MM.1S (cell line): Measurements from ENCODE around the gene CLSTN1.

Experiments used
- DNase-seq: peaks from one replicate; pipeline ENCODE4 v3.0.0-alpha.2; 2015
- H2AFZ ChIP-seq: fragments of 300-600 bp; sonication (generic); 2 replicates; pipeline ENCODE4 v1.6.0; 2016; ENCODE audit warnings: antibody characterized with exemption, low read length
- H3F3A ChIP-seq: fragments of 300-600 bp; sonication (generic); 2 replicates; pipeline ENCODE4 v1.6.1; 2016; ENCODE audit warnings: mild to moderate bottlenecking, antibody characterized with exemption, low read length, moderate library complexity, mixed read lengths; ENCODE audit not compliant: insufficient read depth
- H3K27ac ChIP-seq: fragments of 300-600 bp; sonication (generic); 2 replicates; pipeline ENCODE4 v1.5.1; 2016; ENCODE audit warnings: mild to moderate bottlenecking, low read length
- H3K27me3 ChIP-seq: fragments of 300-600 bp; sonication (generic); replicated peaks from 2 replicates; pipeline ENCODE4 v1.6.0; 2016; ENCODE audit warnings: low read length; ENCODE audit not compliant: insufficient read depth
- H3K36me3 ChIP-seq: fragments of 300-600 bp; sonication (generic); replicated peaks from 2 replicates; pipeline ENCODE4 v1.6.1; 2016; ENCODE audit warnings: mild to moderate bottlenecking, low read length, mixed read lengths; ENCODE audit not compliant: insufficient read depth
- H3K4me1 ChIP-seq: fragments of 300-600 bp; sonication (generic); 2 replicates; pipeline ENCODE4 v1.6.1; 2016; ENCODE audit warnings: low read length, mixed read lengths
- H3K4me2 ChIP-seq: fragments of 300-600 bp; sonication (generic); 2 replicates; pipeline ENCODE4 v1.6.0; 2016; ENCODE audit warnings: low read depth, low read length
- H3K4me3 ChIP-seq: fragments of 300-600 bp; sonication (generic); 2 replicates; pipeline ENCODE4 v1.5.1; 2016; ENCODE audit warnings: low read length, mixed read lengths
- H3K79me2 ChIP-seq: fragments of 300-600 bp; sonication (generic); 2 replicates; pipeline ENCODE4 v1.6.1; 2016; ENCODE audit warnings: mixed run types, low read length, mixed read lengths
- H3K9ac ChIP-seq: fragments of 300-600 bp; sonication (generic); 2 replicates; pipeline ENCODE4 v1.6.1; 2016; ENCODE audit warnings: low read length, mixed read lengths
- H3K9me2 ChIP-seq: fragments of 300-600 bp; sonication (generic); replicated peaks from 2 replicates; pipeline ENCODE4 v1.6.1; 2016; ENCODE audit warnings: mild to moderate bottlenecking, low read length, mixed read lengths; ENCODE audit not compliant: insufficient read depth
- H3K9me3 ChIP-seq: fragments of 300-600 bp; sonication (generic); replicated peaks from 2 replicates; pipeline ENCODE4 v1.6.1; 2016; ENCODE audit warnings: mild to moderate bottlenecking, low read length, mixed read lengths; ENCODE audit not compliant: insufficient read depth
- H4K20me1 ChIP-seq: fragments of 300-600 bp; sonication (generic); 2 replicates; pipeline ENCODE4 v1.6.1; 2016; ENCODE audit warnings: mild to moderate bottlenecking, low read length, moderate library complexity, mixed read lengths; ENCODE audit not compliant: insufficient read depth
- EZH2 ChIP-seq: fragments of 300-600 bp; sonication (generic); optimal IDR thresholded peaks from 2 replicates; pipeline ENCODE3; 2017; ENCODE audit warnings: low read depth, mild to moderate bottlenecking, antibody characterized with exemption, low read length, mixed read lengths
- EZH2phosphoT487 ChIP-seq: fragments of 300-600 bp; sonication (generic); IDR thresholded peaks from 2 replicates; pipeline ENCODE4 v1.6.1; 2018; ENCODE audit warnings: antibody characterized with exemption, low read length
- TF ChIP-seq, protein P1 (sequence below): fragments of 300-600 bp; sonication (generic); IDR thresholded peaks from 2 replicates; pipeline ENCODE4 v1.5.1; 2016; ENCODE audit warnings: antibody characterized with exemption, low read length, mixed read lengths

Gene CLSTN1

GRCh38 chr1:9835758-9836631 lies 12.2 kb upstream of the CLSTN1 start:
- DNase-seq = no peak
- TF ChIP-seq EZH2phosphoT487 = no peak
- TF ChIP-seq, protein P1, sequence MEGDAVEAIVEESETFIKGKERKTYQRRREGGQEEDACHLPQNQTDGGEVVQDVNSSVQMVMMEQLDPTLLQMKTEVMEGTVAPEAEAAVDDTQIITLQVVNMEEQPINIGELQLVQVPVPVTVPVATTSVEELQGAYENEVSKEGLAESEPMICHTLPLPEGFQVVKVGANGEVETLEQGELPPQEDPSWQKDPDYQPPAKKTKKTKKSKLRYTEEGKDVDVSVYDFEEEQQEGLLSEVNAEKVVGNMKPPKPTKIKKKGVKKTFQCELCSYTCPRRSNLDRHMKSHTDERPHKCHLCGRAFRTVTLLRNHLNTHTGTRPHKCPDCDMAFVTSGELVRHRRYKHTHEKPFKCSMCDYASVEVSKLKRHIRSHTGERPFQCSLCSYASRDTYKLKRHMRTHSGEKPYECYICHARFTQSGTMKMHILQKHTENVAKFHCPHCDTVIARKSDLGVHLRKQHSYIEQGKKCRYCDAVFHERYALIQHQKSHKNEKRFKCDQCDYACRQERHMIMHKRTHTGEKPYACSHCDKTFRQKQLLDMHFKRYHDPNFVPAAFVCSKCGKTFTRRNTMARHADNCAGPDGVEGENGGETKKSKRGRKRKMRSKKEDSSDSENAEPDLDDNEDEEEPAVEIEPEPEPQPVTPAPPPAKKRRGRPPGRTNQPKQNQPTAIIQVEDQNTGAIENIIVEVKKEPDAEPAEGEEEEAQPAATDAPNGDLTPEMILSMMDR = no peak
- no peak for TF ChIP-seq EZH2
- Histone ChIP-seq H3K27ac (no peak overlapping the region), H3K36me3 (no peaks in the 10 kb centered on the region), H3K27me3 (no peaks in the 10 kb centered on the region), H3K4me2 (no peak overlapping the region), H4K20me1 (no peaks in the 10 kb centered on the region), H2AFZ (peak overlapping the region; percentile 18), H3F3A (no peaks in the 10 kb centered on the region), H3K9me2 (no peaks in the 10 kb centered on the region), H3K4me3 (no peak overlapping the region), H3K79me2 (no peaks in the 10 kb centered on the region), H3K9ac (no peak overlapping the region), H3K4me1 (peaks cover 7% of the 10 kb centered on the region), H3K9me3 (no peaks in the 10 kb centered on the region)

GRCh38 chr1:9835404-9835757 lies 11.6 kb upstream of the CLSTN1 start:
- no peaks in the 10 kb centered on the region for H3K79me2 ChIP-seq
- no peaks in the 10 kb centered on the region for H3K9me2 ChIP-seq
- no peak overlapping the region for H3K4me3 ChIP-seq
- H3K4me1 ChIP-seq = peaks cover 7% of the 10 kb centered on the region
- H3F3A ChIP-seq = no peaks in the 10 kb centered on the region
- H3K9me3 ChIP-seq = no peaks in the 10 kb centered on the region
- no peak overlapping the region for H3K4me2 ChIP-seq
- H3K9ac ChIP-seq = no peak overlapping the region
- no peaks in the 10 kb centered on the region for H4K20me1 ChIP-seq
- H3K27me3 ChIP-seq = no peaks in the 10 kb centered on the region
- no peak overlapping the region for H2AFZ ChIP-seq
- no peak for DNase-seq
- TF ChIP-seq EZH2 = no peak
- TF ChIP-seq EZH2phosphoT487 = no peak
- TF ChIP-seq, protein P1 = no peak
- H3K36me3 ChIP-seq = no peaks in the 10 kb centered on the region
- no peak overlapping the region for H3K27ac ChIP-seq

- Histone ChIP-seq H4K20me1 (no peaks in the 10 kb centered on the region), H3K27me3 (no peaks in the 10 kb centered on the region), H2AFZ (no peak overlapping the region), H3K4me2 (no peak overlapping the region), H3K9ac (no peak overlapping the region), H3K36me3 (no peaks in the 10 kb centered on the region), H3K4me1 (peaks cover 7% of the 10 kb centered on the region), H3K9me2 (no peaks in the 10 kb centered on the region), H3K79me2 (no peaks in the 10 kb centered on the region), H3K9me3 (no peaks in the 10 kb centered on the region), H3K4me3 (no peak overlapping the region), H3K27ac (no peak overlapping the region), H3F3A (no peaks in the 10 kb centered on the region)
- TF ChIP-seq, protein P1 = no peak
- TF ChIP-seq EZH2phosphoT487 = no peak
- TF ChIP-seq EZH2 = no peak
- no peak for DNase-seq
Observed at GRCh38 chr1:9833632-9834031, 9.9 kb upstream of the CLSTN1 start.
